B cell (primary cell): ENCODE data around the gene GSTP1. TPM values are rescaled to one million over a fixed set of nuclear protein-coding genes. Genes with fewer than 3 reads are reported as not detected.
"Not testable (repeated sequence)": the region's sequence is repeated elsewhere in the genome, so short reads cannot be mapped to it uniquely, and the experiment has no call there.

ENCODE experiments used
- ATAC-seq: fragments of 200-7000 bp; cut with Tn5 transposase; one replicate; pipeline ENCODE4 v1.10.0; 2021; ENCODE audit warnings: low read depth, mild to moderate bottlenecking, moderate number of reproducible peaks, moderate library complexity
- CTCF ChIA-PET: fragments of 350-600 bp; sonication (Branson Sonifier 250); formaldehyde crosslinking; loops from one replicate; lab custom pipeline; 2021; ENCODE audit warnings: antibody characterized with exemption, inconsistent platforms; lab: Charles Lee
- POLR2A ChIA-PET: fragments of 350-600 bp; sonication (Branson Sonifier 250); formaldehyde crosslinking; loops from one replicate; lab custom pipeline; 2021; ENCODE audit warnings: antibody characterized with exemption; lab: Charles Lee
- DNase-seq: peaks from one replicate; pipeline ENCODE4 v3.0.0; 2013
- H2AFZ ChIP-seq: 2 replicates; pipeline ENCODE4 v1.6.1; 2012; ENCODE audit warnings: mild to moderate bottlenecking, low read depth, low read length; ENCODE audit not compliant: insufficient read depth, poor library complexity, severe bottlenecking
- H3K27ac ChIP-seq, 2 donors: 1 replicate in 1 of 2; 2 replicates in 1 of 2; pipeline ENCODE4 v1.5.1; 2012 to 2013; ENCODE audit warnings: low read length in 2 of 2, mild to moderate bottlenecking in 2 of 2, moderate library complexity in 1 of 2
- H3K27me3 ChIP-seq, 4 experiments: fragments of 200-600 bp in 1 of 4; sonication (generic) in 1 of 4; replicated peaks in 1 of 4; 1 replicate in 2 of 4; 2 replicates in 2 of 4; pipeline versions ENCODE4 v1.6.1 to v1.7.0; 2013 to 2016; ENCODE audit warnings: low read length in 3 of 4, mild to moderate bottlenecking in 2 of 4, mixed read lengths in 1 of 4, moderate library complexity in 1 of 4; ENCODE audit not compliant: insufficient read depth in 4 of 4, control insufficient read depth in 3 of 4; ENCODE audit errors: control extremely low read depth in 1 of 4
- H3K36me3 ChIP-seq, 2 experiments: replicated peaks in 1 of 2; 1 replicate in 1 of 2; 2 replicates in 1 of 2; pipeline versions ENCODE4 v1.6.1 to v1.7.1; 2013; ENCODE audit warnings: low read length in 1 of 2; ENCODE audit not compliant: insufficient read depth in 2 of 2, control insufficient read depth in 1 of 2; ENCODE audit errors: control extremely low read depth in 1 of 2, extremely low read depth in 1 of 2
- H3K4me1 ChIP-seq, 2 donors: fragments of 200-600 bp in 1 of 2; sonication (generic) in 1 of 2; 1 replicate in 1 of 2; 2 replicates in 1 of 2; pipeline versions ENCODE4 v1.5.1 to v1.6.1; 2013 to 2017; ENCODE audit warnings: low read length in 2 of 2; ENCODE audit not compliant: control insufficient read depth in 2 of 2, insufficient read depth in 2 of 2
- H3K4me2 ChIP-seq: replicated peaks from 2 replicates; pipeline ENCODE3; 2012; ENCODE audit warnings: mild to moderate bottlenecking, low read depth, low read length; ENCODE audit not compliant: poor library complexity, severe bottlenecking
- H3K4me3 ChIP-seq, 5 experiments: fragments of 200-600 bp in 1 of 5; sonication (generic) in 1 of 5; 1 replicate in 3 of 5; 2 replicates in 2 of 5; pipeline versions ENCODE4 v1.5.1 to v1.7.0; 2011 to 2016; ENCODE audit warnings: low read length in 4 of 5, mild to moderate bottlenecking in 4 of 5, low read depth in 2 of 5, control low read depth in 1 of 5, moderate library complexity in 1 of 5; ENCODE audit not compliant: insufficient read depth in 1 of 5; ENCODE audit errors: control extremely low read depth in 1 of 5, extremely low read depth in 1 of 5
- H3K79me2 ChIP-seq: fragments of 200-600 bp; sonication (generic); one replicate; pipeline ENCODE4 v1.6.0; 2016; ENCODE audit warnings: low read length; ENCODE audit not compliant: control insufficient read depth, insufficient read depth
- H3K9ac ChIP-seq: fragments of 200-600 bp; sonication (generic); 2 replicates; pipeline ENCODE4 v1.6.1; 2017; ENCODE audit warnings: mild to moderate bottlenecking, low read length, moderate library complexity
- H3K9me3 ChIP-seq, 3 donors: one replicate each; pipeline versions ENCODE4 v1.6.1 to v1.7.1; 2013; ENCODE audit warnings: low read length in 2 of 3; ENCODE audit not compliant: control insufficient read depth in 2 of 3, insufficient read depth in 1 of 3; ENCODE audit errors: control extremely low read depth in 1 of 3
- H4K20me1 ChIP-seq: 2 replicates; pipeline ENCODE4 v1.6.0; 2012; ENCODE audit warnings: mild to moderate bottlenecking, low read length; ENCODE audit not compliant: insufficient read depth, control insufficient read depth, poor library complexity, severe bottlenecking
- H3K27ac Mint-ChIP-seq: one replicate; pipeline ENCODE4 v1.8.0; 2021; ENCODE audit warnings: mixed read lengths
- H3K27me3 Mint-ChIP-seq: one replicate; pipeline ENCODE4 v1.8.0; 2021; ENCODE audit warnings: mixed read lengths
- H3K4me1 Mint-ChIP-seq: one replicate; pipeline ENCODE4 v1.8.0; 2021; ENCODE audit warnings: mixed read lengths
- H3K4me3 Mint-ChIP-seq: one replicate; pipeline ENCODE4 v1.8.0; 2021; ENCODE audit warnings: mixed read lengths
- H3K9me3 Mint-ChIP-seq: one replicate; pipeline ENCODE4 v1.8.0; 2022; ENCODE audit warnings: mixed read lengths; ENCODE audit not compliant: insufficient read depth
- CTCF ChIP-seq: fragments of 200-600 bp; IDR thresholded peaks from one replicate; pipeline ENCODE4 v1.8.0; 2022; ENCODE audit warnings: antibody characterized with exemption, mild to moderate bottlenecking
- EZH2 ChIP-seq: IDR thresholded peaks from 2 replicates; pipeline ENCODE4 v1.6.1; 2012; ENCODE audit warnings: borderline replicate concordance, low read depth, mild to moderate bottlenecking, moderate library complexity, low read length; ENCODE audit not compliant: insufficient read depth, poor library complexity, severe bottlenecking
- WGBS: methylation state at CpG from one replicate; pipeline ENCODE4 v1.1.5; 2013; ENCODE audit warnings: missing lambda C conversion rate; ENCODE audit not compliant: insufficient coverage; 5-methylcytosine and 5-hydroxymethylcytosine counted together
- intact Hi-C: fragments of 100-400 bp; cut with micrococcal nuclease; formaldehyde crosslinking; loops from one replicate; pipeline ENCODE4 v1.10.0; 2022
- polyA plus RNA-seq: library from polyadenylated mRNA; depleted of rRNA; stranded (reverse); fragments of >200 nt; gene quantifications from 2 replicates; pipeline ENCODE4 v1.2.3, GENCODE V29; 2012
- total RNA-seq, 2 donors: library from RNA; stranded (reverse); fragments of 120-200 nt in 1 of 2; gene quantifications; 1 replicate in 1 of 2; 2 replicates in 1 of 2; pipeline versions ENCODE4 v1.2.3 to v1.2.4, GENCODE V29; 2013 to 2022

Gene GSTP1
- total and polyA plus RNA-seq, 2 donors (not counting 1 experiment from before 2014, with no cell fraction given), result 200 to 313 TPM

GRCh38 chr11:67588136-67588503, 4.5 kb downstream of the GSTP1 start:
- WGBS, result no CpG with 5 or more reads among the region's 1 CpG
- Histone ChIP-seq H3K36me3 (no peaks in the 10 kb centered on the region), H3K9me3 (peaks cover 0 to 7% (median 0%) of the 10 kb centered on the region in 3 donors), H3K4me3 (peak overlapping the region in 1 of 5 experiments; percentile 18), H3K9ac (peak overlapping the region; percentile 35), H3K4me2 (peak overlapping the region; percentile 94), H2AFZ (no peak overlapping the region), H4K20me1 (no peaks in the 10 kb centered on the region), H3K4me1 (peaks cover 65 to 71% of the 10 kb centered on the region in 2 donors), H3K27ac (peak overlapping the region; percentile 85 to 91), H3K79me2 (no peaks in the 10 kb centered on the region), H3K27me3 (no peaks in the 10 kb centered on the region)
- intact Hi-C loops, result loop anchor here (1.0 to 10.0 kb wide), 6 partner anchors 15 to 323 kb away; partner anchors contain the start of genes GRK2, NDUFV1, NUDT8 and PPP1CA
- ChIA-PET CTCF (interaction anchor here (0.6 to 2.9 kb wide), 8 partner anchors 9 to 60 kb away, joined by 3 to 13 read pairs (median 6); partner anchors contain the start of gene NUDT8), POLR2A (interaction anchor here (0.7 to 1.3 kb wide), 5 partner anchors 20 to 235 kb away, joined by 3 to 10 read pairs (median 4); partner anchors contain the start of gene POLD4)
- Mint-ChIP-seq H3K27ac (peak overlapping the region; percentile 100), H3K9me3 (peaks cover 3% of the 10 kb centered on the region), H3K27me3 (no peaks in the 10 kb centered on the region), H3K4me3 (peak overlapping the region; percentile 81), H3K4me1 (peaks cover 64% of the 10 kb centered on the region)
- DNase-seq, result peak; percentile 84
- peak; percentile 40 for ATAC-seq
- TF ChIP-seq CTCF (no peak), EZH2 (no peak)

- H3K4me1 Mint-ChIP-seq, result peaks cover 62% of the 10 kb centered on the region
- H3K79me2 ChIP-seq, H3K9me3 Mint-ChIP-seq, H3K27me3 ChIP-seq, H3K36me3 ChIP-seq, H4K20me1 ChIP-seq, H3K4me3 ChIP-seq, H3K9me3 ChIP-seq, ATAC-seq, H3K9ac ChIP-seq, H2AFZ ChIP-seq, H3K27me3 Mint-ChIP-seq: not testable (repeated sequence)
- POLR2A ChIA-PET, result interaction anchor here (1.3 kb wide), 1 partner anchor 19 kb away, joined by 4 read pairs; no protein-coding TSS in a partner anchor
- CTCF ChIA-PET, result interaction anchor here (1.3 to 2.6 kb wide), 6 partner anchors 10 to 41 kb away, joined by 3 to 8 read pairs (median 6); partner anchors contain the start of gene NUDT8
- Histone ChIP-seq H3K4me1 (peaks cover 65 to 67% of the 10 kb centered on the region in 2 donors), H3K27ac (peak overlapping the region; percentile 85 to 91), H3K4me2 (peak overlapping the region; percentile 39)
- DNase-seq, result peak; percentile 64
- intact Hi-C loops, result loop anchor here (1.0 to 10.0 kb wide), 6 partner anchors 16 to 324 kb away; partner anchors contain the start of genes GRK2, NDUFV1, NUDT8 and PPP1CA
- WGBS, result 93% methylated on average over 3 of the region's 11 CpGs
- H3K4me3 Mint-ChIP-seq, result peak overlapping the region; percentile 63
- peak overlapping the region; percentile 92 for H3K27ac Mint-ChIP-seq
These were observed 5.3 kb downstream of the GSTP1 start for GRCh38 chr11:67588899-67589415.
